HEK293 (cell line): ENCODE data around the gene DOK6.

Source experiments
- CTCF ChIA-PET: fragments of 350-600 bp; formaldehyde crosslinking; extraction: SDS; loops from one replicate; lab custom pipeline; 2021; ENCODE audit warnings: antibody characterized with exemption; lab: Yijun Ruan, JAX
- POLR2A ChIA-PET: fragments of 300-600 bp; formaldehyde crosslinking; extraction: SDS; loops from one replicate; lab custom pipeline; 2020; ENCODE audit warnings: antibody characterized with exemption, inconsistent platforms; lab: Yijun Ruan, JAX
- H3K27ac ChIP-seq: fragments of 200-500 bp; sonication (Bioruptor generic); 2 replicates; pipeline ENCODE4 v1.5.1; 2014; ENCODE audit warnings: low read depth, low read length, control low read depth, inconsistent platforms; ENCODE audit errors: extremely low read depth
- H3K36me3 ChIP-seq, 2 experiments: fragments of 200-500 bp in 1 of 2; sonication (Bioruptor generic) in 1 of 2; 1 replicate in 1 of 2; 2 replicates in 1 of 2; pipeline ENCODE4 v1.5.1; 2014 to 2017; ENCODE audit warnings: inconsistent platforms in 2 of 2, low read length in 2 of 2; ENCODE audit not compliant: control insufficient read depth in 2 of 2, insufficient read depth in 1 of 2
- H3K4me1 ChIP-seq: fragments of 200-500 bp; sonication (Bioruptor generic); 2 replicates; pipeline ENCODE4 v1.5.1; 2014; ENCODE audit warnings: mild to moderate bottlenecking, low read length, inconsistent platforms; ENCODE audit not compliant: control insufficient read depth, insufficient read depth
- H3K4me3 ChIP-seq: 2 replicates; pipeline ENCODE4 v1.5.1; 2011; ENCODE audit warnings: low read depth, mild to moderate bottlenecking, control low read depth, low read length, moderate library complexity
- H3K9me3 ChIP-seq: fragments of 200-500 bp; sonication (Bioruptor generic); 2 replicates; pipeline ENCODE4 v1.5.1; 2014; ENCODE audit warnings: low read depth, low read length, inconsistent platforms; ENCODE audit not compliant: control insufficient read depth, insufficient read depth
- REST ChIP-seq: fragments of 450-650 bp; formaldehyde crosslinking; IDR thresholded peaks from 2 replicates; pipeline ENCODE4 v1.5.1; 2016; ENCODE audit warnings: missing biosample characterization, missing genetic modification characterization
- ZBTB10 ChIP-seq: fragments of 450-650 bp; formaldehyde crosslinking; IDR thresholded peaks from 2 replicates; pipeline ENCODE4 v1.5.1; 2016; ENCODE audit warnings: missing biosample characterization, missing genetic modification characterization
- ZBTB17 ChIP-seq: fragments of 450-650 bp; formaldehyde crosslinking; IDR thresholded peaks from 2 replicates; pipeline ENCODE4 v1.5.1; 2016; ENCODE audit warnings: missing biosample characterization, missing genetic modification characterization
- ZBTB20 ChIP-seq: fragments of 450-650 bp; formaldehyde crosslinking; IDR thresholded peaks from 2 replicates; pipeline ENCODE4 v1.5.1; 2016; ENCODE audit warnings: missing biosample characterization, missing genetic modification characterization
- ZNF148 ChIP-seq: fragments of 450-650 bp; formaldehyde crosslinking; IDR thresholded peaks from 2 replicates; pipeline ENCODE4 v1.5.0; 2017; ENCODE audit warnings: missing biosample characterization, missing genetic modification characterization, borderline replicate concordance
- ZNF274 ChIP-seq, 2 experiments: fragments of 200-500 bp in 1 of 2; fragments of 450-650 bp in 1 of 2; sonication (Bioruptor generic) in 1 of 2; formaldehyde crosslinking in 1 of 2; IDR thresholded peaks; 2 replicates each; pipeline versions ENCODE4 v1.5.1 to v1.6.1; 2014 to 2016; ENCODE audit warnings: borderline replicate concordance in 1 of 2, inconsistent platforms in 1 of 2, low read length in 1 of 2, missing biosample characterization in 1 of 2, missing genetic modification characterization in 1 of 2
- ZNF335 ChIP-seq: fragments of 450-650 bp; formaldehyde crosslinking; conservative IDR thresholded peaks from 2 replicates; pipeline ENCODE4 v1.5.1; 2016; ENCODE audit warnings: missing biosample characterization, missing genetic modification characterization
- ZNF362 ChIP-seq: fragments of 450-650 bp; formaldehyde crosslinking; IDR thresholded peaks from 2 replicates; pipeline ENCODE4 v1.5.1; 2016; ENCODE audit warnings: missing biosample characterization, missing genetic modification characterization
- ZNF404 ChIP-seq: fragments of 450-650 bp; formaldehyde crosslinking; IDR thresholded peaks from 2 replicates; pipeline ENCODE4 v1.5.1; 2017; ENCODE audit warnings: missing biosample characterization, missing genetic modification characterization
- ZNF423 ChIP-seq: fragments of 450-650 bp; formaldehyde crosslinking; IDR thresholded peaks from 2 replicates; pipeline ENCODE4 v1.5.1; 2016; ENCODE audit warnings: missing biosample characterization, missing genetic modification characterization
- ZNF48 ChIP-seq: fragments of 450-650 bp; formaldehyde crosslinking; IDR thresholded peaks from 2 replicates; pipeline ENCODE4 v1.5.1; 2016; ENCODE audit warnings: missing biosample characterization, missing genetic modification characterization
- ZNF596 ChIP-seq: fragments of 450-650 bp; IDR thresholded peaks from 2 replicates; pipeline ENCODE4 v1.5.0; 2018; ENCODE audit warnings: missing biosample characterization, mild to moderate bottlenecking, missing genetic modification characterization, moderate library complexity
- ZNF621 ChIP-seq: fragments of 450-650 bp; formaldehyde crosslinking; IDR thresholded peaks from 2 replicates; pipeline ENCODE4 v1.5.1; 2017; ENCODE audit warnings: missing biosample characterization, missing genetic modification characterization
- ZNF623 ChIP-seq: fragments of 450-650 bp; formaldehyde crosslinking; IDR thresholded peaks from 2 replicates; pipeline ENCODE4 v1.5.1; 2016; ENCODE audit warnings: missing biosample characterization, missing genetic modification characterization
- ZNF629 ChIP-seq: fragments of 450-650 bp; formaldehyde crosslinking; IDR thresholded peaks from 2 replicates; pipeline ENCODE4 v1.5.1; 2017; ENCODE audit warnings: missing biosample characterization, missing genetic modification characterization
- ZNF664 ChIP-seq: fragments of 450-650 bp; formaldehyde crosslinking; IDR thresholded peaks from 2 replicates; pipeline ENCODE4 v1.5.1; 2016; ENCODE audit warnings: missing biosample characterization, missing genetic modification characterization
- ZNF677 ChIP-seq: fragments of 450-650 bp; IDR thresholded peaks from 2 replicates; pipeline ENCODE4 v1.5.0; 2018; ENCODE audit warnings: missing biosample characterization, mild to moderate bottlenecking, missing genetic modification characterization, moderate library complexity
- ZNF830 ChIP-seq: fragments of 450-650 bp; IDR thresholded peaks from 2 replicates; pipeline ENCODE4 v1.5.0; 2018; ENCODE audit warnings: missing biosample characterization, missing genetic modification characterization, low read depth, mild to moderate bottlenecking, moderate library complexity
- ZSCAN4 ChIP-seq: fragments of 450-650 bp; formaldehyde crosslinking; IDR thresholded peaks from 2 replicates; pipeline ENCODE4 v1.5.1; 2017; ENCODE audit warnings: missing biosample characterization, missing genetic modification characterization

Gene DOK6

GRCh38 chr18:69574401-69574800 lies 173.7 kb downstream of the DOK6 start:
- Histone ChIP-seq H3K4me3 (no peak overlapping the region), H3K27ac (no peak overlapping the region), H3K9me3 (no peaks in the 10 kb centered on the region), H3K4me1 (no peaks in the 10 kb centered on the region), H3K36me3 (no peaks in the 10 kb centered on the region)
- ChIA-PET CTCF (no interaction called here), POLR2A (no interaction called here)
- TF ChIP-seq ZNF623 (no peak), ZNF629 (tag by site-specific recombination) (no peak), ZNF335 (tag by site-specific recombination) (no peak), REST (tag by site-specific recombination) (no peak), ZNF48 (tag by site-specific recombination) (no peak), ZNF830 (tag by site-specific recombination) (no peak)

- TF ChIP-seq ZNF664 (tag by site-specific recombination) (no peak), ZBTB20 (tag by site-specific recombination) (no peak), ZBTB10 (no peak), ZNF596 (tag by site-specific recombination) (no peak), ZNF362 (tag by site-specific recombination) (no peak), ZNF148 (tag by site-specific recombination) (no peak), ZNF677 (tag by site-specific recombination) (no peak), ZNF423 (tag by site-specific recombination) (no peak), ZNF404 (tag by site-specific recombination) (no peak), ZBTB17 (tag by site-specific recombination) (no peak), ZSCAN4 (tag by site-specific recombination) (no peak), ZNF274 (IDR thresholded peaks at IDR 0.05; ENCODE audit: low read length) (no peak), ZNF274 (tag by site-specific recombination; IDR thresholded peaks at IDR 0.05; ENCODE audit: borderline replicate concordance) (no peak), ZNF621 (tag by site-specific recombination) (no peak)
- TF ChIP-seq, all 188 proteins: peak for 0
- H3K36me3 ChIP-seq = no peaks in the 10 kb centered on the region
- H3K9me3 ChIP-seq = no peaks in the 10 kb centered on the region
- H3K4me3 ChIP-seq = no peak overlapping the region
- POLR2A ChIA-PET = no interaction called here
- no peaks in the 10 kb centered on the region for H3K4me1 ChIP-seq
- H3K27ac ChIP-seq = no peak overlapping the region
- CTCF ChIA-PET = no interaction called here
These were observed 179.4 kb downstream of the DOK6 start for GRCh38 chr18:69580107-69580506.
